Nephron progenitor cell (in vitro differentiated cells): ENCODE measurements around the gene UTRN.

Experiments
- DNase-seq: peaks from one replicate; pipeline ENCODE4 v3.0.0; 2021
- H3K27ac Mint-ChIP-seq: 2 replicates; pipeline ENCODE4 v1.8.0; 2021; ENCODE audit warnings: mild to moderate bottlenecking, moderate library complexity, mixed read lengths
- H3K27me3 Mint-ChIP-seq: 2 replicates; pipeline ENCODE4 v1.8.0; 2021; ENCODE audit warnings: mild to moderate bottlenecking, low read depth, mixed read lengths; ENCODE audit not compliant: poor library complexity
- H3K36me3 Mint-ChIP-seq: 2 replicates; pipeline ENCODE4 v1.8.0; 2021; ENCODE audit warnings: low read depth, mixed read lengths
- H3K4me1 Mint-ChIP-seq: 2 replicates; pipeline ENCODE4 v1.8.0; 2021; ENCODE audit warnings: mixed read lengths
- H3K4me3 Mint-ChIP-seq: 2 replicates; pipeline ENCODE4 v1.8.0; 2021; ENCODE audit warnings: mild to moderate bottlenecking, moderate library complexity, mixed read lengths
- H3K9me3 Mint-ChIP-seq: 2 replicates; pipeline ENCODE4 v1.8.0; 2021; ENCODE audit warnings: mild to moderate bottlenecking, moderate library complexity, mixed read lengths
- TF ChIP-seq, protein P1 (sequence below): fragments of 200-600 bp; sonication (generic); IDR thresholded peaks from 2 replicates; pipeline ENCODE4 v1.5.0; 2021; ENCODE audit warnings: antibody characterized with exemption

UTRN gene

DNA sequence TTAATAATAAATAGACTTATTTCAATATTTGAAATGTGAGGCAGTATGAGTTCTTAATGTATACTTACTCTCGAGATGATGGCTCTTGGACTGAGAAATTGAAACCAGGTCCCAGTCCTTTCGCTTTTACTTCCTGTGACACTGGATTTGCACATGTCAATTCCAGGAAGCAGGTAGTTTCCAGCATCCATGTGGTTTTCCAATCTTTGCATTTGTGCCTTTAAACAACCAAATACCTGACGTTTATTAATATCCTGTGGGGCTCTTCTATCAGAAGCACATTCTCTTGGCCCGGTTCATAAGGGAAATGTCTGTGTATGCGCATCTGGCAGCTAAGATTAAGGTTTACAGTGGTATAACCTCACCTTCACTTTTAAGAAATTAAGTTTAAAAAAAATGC is 13.1 kb downstream of the UTRN start:
- H3K4me1 Mint-ChIP-seq = peaks cover 9% of the 10 kb centered on the region

DNA sequence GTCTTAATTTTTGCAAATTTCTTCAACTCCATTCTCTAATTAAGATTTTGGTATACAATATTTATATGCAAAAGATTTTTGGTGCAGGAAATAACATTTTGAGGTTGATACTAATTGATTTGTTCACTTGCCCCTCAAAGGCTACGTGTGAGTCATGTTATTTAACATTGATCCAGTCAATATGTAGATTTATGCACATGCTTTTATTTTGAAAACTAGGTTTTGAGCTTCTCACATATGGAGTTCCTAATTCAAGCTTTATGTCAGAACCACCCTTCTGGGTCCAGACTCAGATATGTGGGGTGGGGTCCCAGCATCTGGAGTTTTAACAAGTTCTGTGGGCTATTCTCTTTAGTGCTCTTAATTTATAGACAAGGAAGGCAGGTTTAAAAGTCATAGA is 13.8 kb downstream of the UTRN start:
- Mint-ChIP-seq H3K36me3 (peaks cover 41% of the 10 kb centered on the region), H3K9me3 (peaks cover 8% of the 10 kb centered on the region), H3K27ac (no peak overlapping the region), H3K4me1 (peaks cover 9% of the 10 kb centered on the region), H3K4me3 (no peak overlapping the region), H3K27me3 (peaks cover 3% of the 10 kb centered on the region)
- TF ChIP-seq, protein P1, sequence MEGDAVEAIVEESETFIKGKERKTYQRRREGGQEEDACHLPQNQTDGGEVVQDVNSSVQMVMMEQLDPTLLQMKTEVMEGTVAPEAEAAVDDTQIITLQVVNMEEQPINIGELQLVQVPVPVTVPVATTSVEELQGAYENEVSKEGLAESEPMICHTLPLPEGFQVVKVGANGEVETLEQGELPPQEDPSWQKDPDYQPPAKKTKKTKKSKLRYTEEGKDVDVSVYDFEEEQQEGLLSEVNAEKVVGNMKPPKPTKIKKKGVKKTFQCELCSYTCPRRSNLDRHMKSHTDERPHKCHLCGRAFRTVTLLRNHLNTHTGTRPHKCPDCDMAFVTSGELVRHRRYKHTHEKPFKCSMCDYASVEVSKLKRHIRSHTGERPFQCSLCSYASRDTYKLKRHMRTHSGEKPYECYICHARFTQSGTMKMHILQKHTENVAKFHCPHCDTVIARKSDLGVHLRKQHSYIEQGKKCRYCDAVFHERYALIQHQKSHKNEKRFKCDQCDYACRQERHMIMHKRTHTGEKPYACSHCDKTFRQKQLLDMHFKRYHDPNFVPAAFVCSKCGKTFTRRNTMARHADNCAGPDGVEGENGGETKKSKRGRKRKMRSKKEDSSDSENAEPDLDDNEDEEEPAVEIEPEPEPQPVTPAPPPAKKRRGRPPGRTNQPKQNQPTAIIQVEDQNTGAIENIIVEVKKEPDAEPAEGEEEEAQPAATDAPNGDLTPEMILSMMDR = no peak
- DNase-seq = no peak

More for the DNA sequence above, 13.1 kb downstream of the UTRN start:
- Mint-ChIP-seq H3K9me3 (peaks cover 8% of the 10 kb centered on the region), H3K36me3 (peaks cover 45% of the 10 kb centered on the region), H3K27ac (no peak overlapping the region), H3K4me3 (no peak overlapping the region), H3K27me3 (peaks cover 3% of the 10 kb centered on the region)
- no peak for DNase-seq
- TF ChIP-seq, protein P1 = no peak

DNA sequence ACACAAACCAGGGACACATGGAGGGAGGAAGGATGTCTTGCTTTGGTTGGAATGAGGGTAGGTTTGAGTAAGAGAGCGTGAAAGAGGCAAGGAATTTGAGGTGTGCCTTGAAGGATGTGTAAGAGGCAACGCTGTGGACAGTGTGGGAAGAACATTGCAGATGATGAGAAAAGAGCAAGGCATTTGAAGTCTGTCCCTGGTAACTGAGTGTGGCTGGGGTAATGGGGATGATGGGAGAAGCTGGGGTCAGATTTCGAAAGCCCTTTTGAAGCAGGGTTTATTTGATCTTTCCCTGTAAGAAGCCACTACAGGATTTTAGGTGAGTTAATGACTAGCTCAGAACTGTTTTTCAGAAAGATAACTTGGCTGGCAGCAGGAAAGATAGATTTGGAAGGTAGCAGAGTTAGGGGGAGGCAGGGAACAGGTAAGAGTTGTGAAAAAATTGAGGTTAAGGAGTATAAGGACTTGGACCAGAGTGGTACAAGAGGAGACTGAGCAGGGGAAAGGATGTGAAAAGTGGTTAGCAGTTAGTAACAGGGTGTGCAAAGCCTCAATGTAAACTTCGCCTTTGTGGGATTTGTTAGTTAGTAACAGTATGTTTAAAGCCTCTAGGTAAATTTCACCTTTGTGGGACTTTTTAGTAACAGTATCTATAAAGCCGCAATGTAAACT is 17.7 kb downstream of the UTRN start:
- Mint-ChIP-seq H3K36me3 (peaks cover 16% of the 10 kb centered on the region), H3K4me1 (peaks cover 27% of the 10 kb centered on the region), H3K9me3 (no peaks in the 10 kb centered on the region), H3K4me3 (no peak overlapping the region), H3K27ac (peak overlapping the region; percentile 46), H3K27me3 (no peaks in the 10 kb centered on the region)
- DNase-seq = no peak
- TF ChIP-seq, protein P1 = no peak

DNA sequence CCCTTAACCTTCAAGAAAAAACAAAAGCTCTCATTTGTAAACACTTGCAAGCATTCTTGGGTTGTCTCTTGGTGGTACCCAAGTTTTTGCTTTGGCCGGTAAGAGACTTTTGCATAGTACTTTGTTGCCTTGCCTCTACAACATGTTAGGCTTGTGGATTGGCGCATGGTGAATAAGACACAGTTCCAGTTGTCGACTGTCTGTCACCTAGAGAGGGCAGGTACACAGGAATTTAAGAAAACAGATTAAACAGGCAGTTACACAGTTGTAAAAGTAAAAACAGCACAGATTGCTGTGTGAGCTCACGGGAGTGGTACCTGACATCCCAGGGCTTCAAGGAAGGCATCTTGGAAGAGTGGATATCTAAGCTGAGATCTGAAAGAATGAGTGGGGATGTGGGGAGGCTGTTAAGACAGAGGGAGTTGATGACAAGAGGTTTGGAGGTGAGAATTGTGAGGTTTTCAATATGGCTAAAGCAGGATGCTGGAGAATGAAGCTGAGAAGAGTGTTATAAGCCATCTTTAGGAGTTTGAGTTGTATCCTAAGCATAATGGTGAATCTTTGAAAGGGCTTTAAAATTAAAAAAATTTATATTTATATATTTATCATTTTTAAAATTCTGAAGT is 19.2 kb downstream of the UTRN start:
- Mint-ChIP-seq H3K36me3 (peaks cover 31% of the 10 kb centered on the region), H3K4me3 (no peak overlapping the region), H3K9me3 (no peaks in the 10 kb centered on the region), H3K4me1 (peaks cover 36% of the 10 kb centered on the region), H3K27me3 (no peaks in the 10 kb centered on the region), H3K27ac (no peak overlapping the region)
- TF ChIP-seq, protein P1 = no peak
- no peak for DNase-seq

DNA sequence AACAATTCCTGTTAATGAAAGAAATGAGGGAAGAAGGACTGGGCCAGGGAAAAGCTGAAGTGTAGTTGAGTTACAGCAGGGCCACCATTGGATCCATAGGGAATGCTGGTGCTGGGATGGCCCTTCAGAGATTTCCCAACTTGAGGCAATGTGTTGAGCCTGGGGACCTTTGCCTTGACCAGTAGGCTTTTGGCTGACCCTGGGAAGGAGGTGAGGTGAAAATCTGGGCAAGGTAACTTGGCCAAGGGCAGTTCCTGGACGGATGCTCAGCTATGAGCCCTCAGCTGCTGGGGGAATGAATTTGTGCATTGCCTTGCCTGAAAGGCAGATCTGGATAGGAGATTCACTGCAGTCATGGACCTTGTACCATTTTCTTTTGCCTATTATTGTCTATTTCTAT is 20.4 kb downstream of the UTRN start:
- Mint-ChIP-seq H3K27ac (no peak overlapping the region), H3K4me3 (no peak overlapping the region), H3K27me3 (no peaks in the 10 kb centered on the region), H3K4me1 (peaks cover 36% of the 10 kb centered on the region), H3K9me3 (no peaks in the 10 kb centered on the region), H3K36me3 (peaks cover 38% of the 10 kb centered on the region)
- no peak for DNase-seq
- TF ChIP-seq, protein P1 = no peak

DNA sequence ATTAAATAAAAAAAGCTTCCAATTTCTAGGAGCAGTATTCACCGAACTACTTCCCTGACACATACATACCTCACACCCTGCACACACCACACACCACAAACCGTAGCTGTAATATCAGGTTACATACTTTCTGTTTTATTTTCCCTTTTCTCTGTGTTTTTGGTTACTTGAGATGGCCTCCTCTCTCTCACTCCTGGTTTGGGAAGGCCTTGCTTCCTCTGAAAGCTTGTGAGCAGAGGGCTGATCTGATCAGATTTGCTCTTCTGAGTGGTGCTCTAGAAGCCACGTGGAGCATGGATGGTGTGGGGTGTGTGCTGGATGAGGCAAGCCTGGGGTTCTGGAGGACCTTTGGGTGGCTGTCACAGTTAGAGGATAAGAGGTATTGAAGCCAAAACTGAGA is 20.9 kb downstream of the UTRN start:
- H3K4me1 Mint-ChIP-seq = peaks cover 40% of the 10 kb centered on the region
- no peaks in the 10 kb centered on the region for H3K9me3 Mint-ChIP-seq
- H3K27me3 Mint-ChIP-seq = no peaks in the 10 kb centered on the region
- peaks cover 38% of the 10 kb centered on the region for H3K36me3 Mint-ChIP-seq
- H3K4me3 Mint-ChIP-seq = no peak overlapping the region
- H3K27ac Mint-ChIP-seq = peak overlapping the region; percentile 85
- TF ChIP-seq, protein P1 = no peak
- DNase-seq = no peak
